Activated T-cell treated with anti-CD3 and anti-CD28 coated beads, Interleukin-2, amount 50 U/mL, for 24 hours (primary cell): ENCODE measurements around the gene MSI2.

ENCODE experiments used
- DNase-seq: peaks from one replicate; pipeline ENCODE4 v3.0.0-alpha.2; 2020
- H3K27ac Mint-ChIP-seq: 2 replicates; pipeline ENCODE4 v1.8.0; 2020; ENCODE audit warnings: mild to moderate bottlenecking, mixed read lengths
- H3K27me3 Mint-ChIP-seq: 2 replicates; pipeline ENCODE4 v1.8.0; 2020; ENCODE audit warnings: mixed read lengths
- H3K36me3 Mint-ChIP-seq: 2 replicates; pipeline ENCODE4 v1.8.0; 2020; ENCODE audit warnings: low read depth, mixed read lengths
- H3K4me1 Mint-ChIP-seq: 2 replicates; pipeline ENCODE4 v1.8.0; 2020; ENCODE audit warnings: low read depth, mixed read lengths
- H3K4me3 Mint-ChIP-seq: 2 replicates; pipeline ENCODE4 v1.8.0; 2020; ENCODE audit warnings: mild to moderate bottlenecking, moderate library complexity, mixed read lengths
- H3K9me3 Mint-ChIP-seq: 2 replicates; pipeline ENCODE4 v1.8.0; 2020; ENCODE audit warnings: mixed read lengths

MSI2 gene

GRCh38 chr17:57648720-57649119 is 392.4 kb downstream of the MSI2 start:
- no peaks in the 10 kb centered on the region for H3K27me3 Mint-ChIP-seq
- H3K4me3 Mint-ChIP-seq, result no peak overlapping the region
- no peak overlapping the region for H3K27ac Mint-ChIP-seq
- DNase-seq, result no peak
- no peaks in the 10 kb centered on the region for H3K9me3 Mint-ChIP-seq
- peaks cover 17% of the 10 kb centered on the region for H3K4me1 Mint-ChIP-seq
- peaks cover 10% of the 10 kb centered on the region for H3K36me3 Mint-ChIP-seq

- DNase-seq, result no peak
- Mint-ChIP-seq H3K4me3 (no peak overlapping the region), H3K27me3 (no peaks in the 10 kb centered on the region), H3K36me3 (peaks cover 5% of the 10 kb centered on the region), H3K27ac (no peak overlapping the region), H3K4me1 (peaks cover 16% of the 10 kb centered on the region), H3K9me3 (no peaks in the 10 kb centered on the region)
These were observed 392.9 kb downstream of the MSI2 start for GRCh38 chr17:57649191-57649590.

GRCh38 chr17:57649731-57650484 is 393.6 kb downstream of the MSI2 start:
- no peak for DNase-seq
- H3K4me3 Mint-ChIP-seq, result no peak overlapping the region
- peaks cover 4% of the 10 kb centered on the region for H3K36me3 Mint-ChIP-seq

GRCh38 chr17:57650548-57650947 is 394.2 kb downstream of the MSI2 start:
- DNase-seq, result no peak
- Mint-ChIP-seq H3K4me1 (peaks cover 11% of the 10 kb centered on the region), H3K4me3 (no peak overlapping the region), H3K27me3 (no peaks in the 10 kb centered on the region), H3K9me3 (no peaks in the 10 kb centered on the region), H3K27ac (no peak overlapping the region), H3K36me3 (peaks cover 6% of the 10 kb centered on the region)

More at GRCh38 chr17:57649731-57650484, 393.6 kb downstream of the MSI2 start:
- Mint-ChIP-seq H3K27ac (no peak overlapping the region), H3K9me3 (no peaks in the 10 kb centered on the region), H3K27me3 (no peaks in the 10 kb centered on the region), H3K4me1 (peaks cover 12% of the 10 kb centered on the region)

GRCh38 chr17:57651451-57651850 is 395.1 kb downstream of the MSI2 start:
- no peaks in the 10 kb centered on the region for H3K27me3 Mint-ChIP-seq
- DNase-seq, result no peak
- no peak overlapping the region for H3K27ac Mint-ChIP-seq
- no peak overlapping the region for H3K4me3 Mint-ChIP-seq
- H3K36me3 Mint-ChIP-seq, result peaks cover 12% of the 10 kb centered on the region
- H3K4me1 Mint-ChIP-seq, result peaks cover 2% of the 10 kb centered on the region
- H3K9me3 Mint-ChIP-seq, result no peaks in the 10 kb centered on the region

GRCh38 chr17:57651996-57652395 is 395.7 kb downstream of the MSI2 start:
- no peak overlapping the region for H3K27ac Mint-ChIP-seq
- no peaks in the 10 kb centered on the region for H3K9me3 Mint-ChIP-seq
- H3K4me3 Mint-ChIP-seq, result no peak overlapping the region
- H3K36me3 Mint-ChIP-seq, result peaks cover 15% of the 10 kb centered on the region
- no peak for DNase-seq
- H3K4me1 Mint-ChIP-seq, result no peaks in the 10 kb centered on the region
- no peaks in the 10 kb centered on the region for H3K27me3 Mint-ChIP-seq

GRCh38 chr17:57652811-57653210 is 396.5 kb downstream of the MSI2 start:
- Mint-ChIP-seq H3K27ac (no peak overlapping the region), H3K9me3 (no peaks in the 10 kb centered on the region), H3K4me1 (no peaks in the 10 kb centered on the region), H3K4me3 (no peak overlapping the region), H3K27me3 (no peaks in the 10 kb centered on the region), H3K36me3 (peaks cover 21% of the 10 kb centered on the region)
- DNase-seq, result no peak

- Mint-ChIP-seq H3K9me3 (no peaks in the 10 kb centered on the region), H3K4me1 (no peaks in the 10 kb centered on the region), H3K27ac (no peak overlapping the region), H3K36me3 (peaks cover 23% of the 10 kb centered on the region), H3K4me3 (no peak overlapping the region), H3K27me3 (no peaks in the 10 kb centered on the region)
- DNase-seq, result no peak
These were observed 397.0 kb downstream of the MSI2 start for GRCh38 chr17:57653279-57653678.

GRCh38 chr17:57654040-57654775 is 397.9 kb downstream of the MSI2 start:
- H3K4me3 Mint-ChIP-seq, result no peak overlapping the region
- H3K9me3 Mint-ChIP-seq, result no peaks in the 10 kb centered on the region
- H3K36me3 Mint-ChIP-seq, result peaks cover 23% of the 10 kb centered on the region
- no peak overlapping the region for H3K27ac Mint-ChIP-seq
- DNase-seq, result no peak
- H3K4me1 Mint-ChIP-seq, result no peaks in the 10 kb centered on the region
- no peaks in the 10 kb centered on the region for H3K27me3 Mint-ChIP-seq

GRCh38 chr17:57655553-57655952 is 399.2 kb downstream of the MSI2 start:
- no peak overlapping the region for H3K27ac Mint-ChIP-seq
- no peak for DNase-seq
- no peaks in the 10 kb centered on the region for H3K4me1 Mint-ChIP-seq
- H3K27me3 Mint-ChIP-seq, result no peaks in the 10 kb centered on the region
- peaks cover 25% of the 10 kb centered on the region for H3K36me3 Mint-ChIP-seq
- no peaks in the 10 kb centered on the region for H3K9me3 Mint-ChIP-seq
- no peak overlapping the region for H3K4me3 Mint-ChIP-seq

GRCh38 chr17:57657211-57657610 is 400.9 kb downstream of the MSI2 start:
- no peak for DNase-seq
- Mint-ChIP-seq H3K36me3 (peaks cover 26% of the 10 kb centered on the region), H3K27me3 (no peaks in the 10 kb centered on the region), H3K4me1 (no peaks in the 10 kb centered on the region), H3K9me3 (no peaks in the 10 kb centered on the region), H3K27ac (no peak overlapping the region), H3K4me3 (no peak overlapping the region)

- peak overlapping the region; percentile 5 for H3K27ac Mint-ChIP-seq
- H3K36me3 Mint-ChIP-seq, result peaks cover 12% of the 10 kb centered on the region
- DNase-seq, result no peak
- no peaks in the 10 kb centered on the region for H3K27me3 Mint-ChIP-seq
- no peaks in the 10 kb centered on the region for H3K4me1 Mint-ChIP-seq
- no peaks in the 10 kb centered on the region for H3K9me3 Mint-ChIP-seq
- no peak overlapping the region for H3K4me3 Mint-ChIP-seq
These were observed 405.7 kb downstream of the MSI2 start for GRCh38 chr17:57662041-57662440.

GRCh38 chr17:57662644-57663308 is 406.5 kb downstream of the MSI2 start:
- peak; percentile 42 for DNase-seq
- no peaks in the 10 kb centered on the region for H3K4me1 Mint-ChIP-seq
- H3K27ac Mint-ChIP-seq, result peak overlapping the region; percentile 26
- no peaks in the 10 kb centered on the region for H3K27me3 Mint-ChIP-seq
- H3K4me3 Mint-ChIP-seq, result no peak overlapping the region
- H3K9me3 Mint-ChIP-seq, result no peaks in the 10 kb centered on the region
- H3K36me3 Mint-ChIP-seq, result peaks cover 8% of the 10 kb centered on the region

- DNase-seq, result no peak
- H3K27me3 Mint-ChIP-seq, result no peaks in the 10 kb centered on the region
- no peaks in the 10 kb centered on the region for H3K9me3 Mint-ChIP-seq
- H3K4me3 Mint-ChIP-seq, result no peak overlapping the region
- H3K36me3 Mint-ChIP-seq, result peaks cover 6% of the 10 kb centered on the region
- H3K4me1 Mint-ChIP-seq, result no peaks in the 10 kb centered on the region
- H3K27ac Mint-ChIP-seq, result no peak overlapping the region
These were observed 407.2 kb downstream of the MSI2 start for GRCh38 chr17:57663326-57664070.
